RWPE2 (cell line): Measurements from ENCODE around the gene SLC9C1.

Experiments used
- ATAC-seq: fragments of 200-7000 bp; cut with Tn5 transposase; 3 replicates; pipeline ENCODE4 v1.9.1; 2021; ENCODE audit warnings: low read depth
- DNase-seq: peaks from one replicate; pipeline ENCODE4 v3.0.0-alpha.2; 2020; ENCODE audit warnings: low spot score
- H3K27ac ChIP-seq: fragments of 450-650 bp; 2 replicates; pipeline ENCODE4 v1.5.1; 2017; ENCODE audit warnings: mild to moderate bottlenecking; ENCODE audit not compliant: poor library complexity, severe bottlenecking
- H3K27me3 ChIP-seq: fragments of 250-450 bp; sonication (Bioruptor Pico); 2 replicates; pipeline ENCODE4 v1.5.1; 2021; ENCODE audit warnings: mild to moderate bottlenecking, moderate library complexity; ENCODE audit not compliant: insufficient read depth, poor library complexity, severe bottlenecking
- H3K36me3 ChIP-seq: fragments of 250-450 bp; sonication (Bioruptor Pico); 2 replicates; pipeline ENCODE4 v1.5.1; 2020; ENCODE audit warnings: low read depth, mild to moderate bottlenecking, moderate library complexity
- H3K4me1 ChIP-seq: fragments of 250-450 bp; sonication (Bioruptor Pico); 2 replicates; pipeline ENCODE4 v1.5.1; 2021; ENCODE audit warnings: mild to moderate bottlenecking, moderate library complexity; ENCODE audit not compliant: insufficient read depth, poor library complexity, severe bottlenecking
- H3K4me3 ChIP-seq: fragments of 250-450 bp; sonication (Bioruptor Pico); 2 replicates; pipeline ENCODE4 v1.5.1; 2021; ENCODE audit warnings: mild to moderate bottlenecking, moderate library complexity; ENCODE audit not compliant: severe bottlenecking
- H3K9me3 ChIP-seq: fragments of 250-450 bp; sonication (Bioruptor Pico); 2 replicates; pipeline ENCODE4 v1.5.1; 2021; ENCODE audit warnings: mild to moderate bottlenecking, moderate library complexity; ENCODE audit not compliant: severe bottlenecking
- TF ChIP-seq, protein P1 (sequence below): fragments of 450-650 bp; IDR thresholded peaks from one replicate; pipeline ENCODE4 v1.5.1; 2017; ENCODE audit warnings: mild to moderate bottlenecking, moderate library complexity; ENCODE audit not compliant: poor library complexity, severe bottlenecking

Gene SLC9C1

DNA sequence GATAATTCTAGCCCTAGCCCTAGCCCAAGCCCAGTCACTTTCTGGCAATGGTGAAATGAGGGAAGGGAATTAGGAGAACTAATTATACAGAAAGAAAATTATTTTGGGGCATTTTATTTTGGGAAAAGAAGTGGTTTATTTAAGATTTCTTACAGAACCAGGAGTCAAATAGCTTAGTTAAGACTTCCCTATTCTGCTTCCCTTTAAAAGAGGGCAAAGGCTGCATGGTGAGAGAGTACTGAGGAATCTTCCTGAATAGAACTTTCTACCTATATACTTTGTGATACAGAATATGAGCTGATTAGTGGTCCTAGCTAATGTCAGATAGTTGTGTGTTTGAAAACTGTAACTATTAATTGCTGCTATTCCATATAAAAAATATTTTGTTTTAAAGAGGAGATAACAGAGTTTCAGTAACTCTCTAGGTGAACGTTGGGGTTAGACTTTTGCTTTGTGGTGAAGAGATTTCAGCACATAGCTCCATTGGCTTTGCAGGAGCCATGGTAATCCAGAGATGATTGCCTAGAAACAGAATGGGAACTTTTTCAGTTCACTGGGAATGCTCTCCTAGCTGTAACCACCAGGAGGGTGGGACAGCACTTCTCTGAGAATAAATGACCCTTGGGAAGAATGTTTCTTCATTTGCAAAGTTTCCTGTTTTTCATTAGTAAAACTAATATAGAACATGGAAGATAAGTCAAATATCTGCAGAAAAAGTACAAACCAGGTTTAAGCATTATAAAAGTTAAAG, 155.6 kb downstream of the SLC9C1 start:
- DNase-seq, result no peak
- ATAC-seq, result no peak
- Histone ChIP-seq H3K4me3 (no peak overlapping the region), H3K27me3 (no peaks in the 10 kb centered on the region), H3K4me1 (no peaks in the 10 kb centered on the region), H3K27ac (no peak overlapping the region), H3K36me3 (no peaks in the 10 kb centered on the region; the same call in 1 of the 2 replicates), H3K9me3 (no peaks in the 10 kb centered on the region)
- TF ChIP-seq, protein P1, sequence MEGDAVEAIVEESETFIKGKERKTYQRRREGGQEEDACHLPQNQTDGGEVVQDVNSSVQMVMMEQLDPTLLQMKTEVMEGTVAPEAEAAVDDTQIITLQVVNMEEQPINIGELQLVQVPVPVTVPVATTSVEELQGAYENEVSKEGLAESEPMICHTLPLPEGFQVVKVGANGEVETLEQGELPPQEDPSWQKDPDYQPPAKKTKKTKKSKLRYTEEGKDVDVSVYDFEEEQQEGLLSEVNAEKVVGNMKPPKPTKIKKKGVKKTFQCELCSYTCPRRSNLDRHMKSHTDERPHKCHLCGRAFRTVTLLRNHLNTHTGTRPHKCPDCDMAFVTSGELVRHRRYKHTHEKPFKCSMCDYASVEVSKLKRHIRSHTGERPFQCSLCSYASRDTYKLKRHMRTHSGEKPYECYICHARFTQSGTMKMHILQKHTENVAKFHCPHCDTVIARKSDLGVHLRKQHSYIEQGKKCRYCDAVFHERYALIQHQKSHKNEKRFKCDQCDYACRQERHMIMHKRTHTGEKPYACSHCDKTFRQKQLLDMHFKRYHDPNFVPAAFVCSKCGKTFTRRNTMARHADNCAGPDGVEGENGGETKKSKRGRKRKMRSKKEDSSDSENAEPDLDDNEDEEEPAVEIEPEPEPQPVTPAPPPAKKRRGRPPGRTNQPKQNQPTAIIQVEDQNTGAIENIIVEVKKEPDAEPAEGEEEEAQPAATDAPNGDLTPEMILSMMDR, result no peak

DNA sequence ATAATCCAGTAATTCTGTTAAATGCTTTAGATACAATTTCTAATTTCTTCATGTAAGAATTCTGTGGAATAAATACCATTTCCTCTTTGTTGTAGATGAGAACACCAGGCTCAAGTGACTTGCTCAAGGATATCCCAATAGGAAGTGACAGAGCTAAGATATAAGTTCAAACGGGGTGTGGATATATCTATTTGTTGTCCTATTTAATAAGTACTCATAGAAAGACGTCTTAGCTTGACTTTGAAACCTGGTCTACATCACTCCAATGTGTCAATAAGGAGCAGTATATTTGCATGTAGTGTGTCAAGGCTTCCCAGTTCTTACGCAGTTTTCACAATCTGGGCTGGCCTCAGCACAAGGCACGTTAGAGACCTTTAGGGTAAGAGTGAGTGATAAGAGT, 156.2 kb downstream of the SLC9C1 start:
- Histone ChIP-seq H3K27me3 (no peaks in the 10 kb centered on the region), H3K4me3 (no peak overlapping the region), H3K4me1 (peaks cover 4% of the 10 kb centered on the region), H3K27ac (no peak overlapping the region), H3K36me3 (no peaks in the 10 kb centered on the region; the same call in 1 of the 2 replicates), H3K9me3 (no peaks in the 10 kb centered on the region)
- ATAC-seq, result no peak
- no peak for DNase-seq
- TF ChIP-seq, protein P1, result no peak

DNA sequence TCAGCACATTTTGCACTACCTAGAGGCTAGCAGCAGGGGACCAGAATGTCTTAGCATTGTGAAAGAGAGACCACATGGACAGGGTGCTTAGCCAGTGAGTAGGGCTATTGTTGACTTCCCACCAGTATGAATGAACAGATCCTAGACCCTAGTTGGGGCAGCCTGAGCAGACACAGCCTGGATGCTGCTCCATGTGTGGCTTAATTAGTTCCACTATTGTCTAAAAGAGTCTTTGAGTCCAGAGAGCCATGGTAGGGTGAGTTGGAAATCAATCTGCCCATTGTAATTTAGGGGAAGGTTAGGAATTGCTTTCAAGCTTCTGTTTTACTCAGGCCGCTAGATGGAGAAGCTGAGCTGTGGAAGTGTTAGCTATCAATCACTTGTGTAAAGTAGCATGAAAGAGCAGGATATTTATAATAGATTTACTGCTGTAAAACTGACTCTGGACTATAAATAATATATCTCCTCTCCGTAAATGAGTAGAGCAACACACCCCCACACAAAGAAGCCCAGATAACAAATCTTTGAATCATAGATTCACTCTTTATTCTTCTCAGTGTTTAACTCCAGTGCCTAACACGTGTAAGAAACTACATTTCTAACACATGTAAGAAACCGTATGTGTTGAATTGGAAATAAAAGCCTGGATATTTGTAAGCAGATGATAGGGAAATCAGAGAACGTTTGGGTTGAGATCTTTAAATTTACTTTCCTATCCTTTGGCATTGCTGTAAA, 156.9 kb downstream of the SLC9C1 start:
- DNase-seq (no peak), ATAC-seq (peak; percentile 76)
- no peaks in the 10 kb centered on the region for H3K27me3 ChIP-seq
- H3K4me3 ChIP-seq, result no peak overlapping the region
- TF ChIP-seq, protein P1, result peak; percentile 90
- no peak overlapping the region for H3K27ac ChIP-seq
- no peaks in the 10 kb centered on the region; the same call in 1 of the 2 replicates for H3K36me3 ChIP-seq
- H3K9me3 ChIP-seq, result no peaks in the 10 kb centered on the region
- peaks cover 4% of the 10 kb centered on the region for H3K4me1 ChIP-seq

DNA sequence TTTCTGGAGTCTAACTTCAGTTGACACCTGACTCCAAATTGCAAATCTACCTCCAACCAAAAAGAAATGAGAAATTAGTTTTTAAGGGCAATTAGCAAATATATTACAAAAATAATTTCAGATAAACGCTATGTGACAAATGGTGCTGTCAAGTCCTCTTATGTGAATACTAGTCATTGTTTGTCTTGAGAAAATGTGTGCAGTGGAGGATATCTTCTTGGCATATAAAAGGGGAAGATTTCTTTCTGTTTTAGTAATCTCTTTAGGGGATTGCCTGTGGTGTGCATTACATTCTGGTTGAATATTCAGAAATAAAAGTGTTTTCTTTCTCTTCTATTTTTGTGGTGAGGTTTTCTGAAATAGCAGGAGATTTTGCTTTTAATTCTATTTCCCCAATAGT, 158.0 kb downstream of the SLC9C1 start:
- H3K27me3 ChIP-seq, result no peaks in the 10 kb centered on the region
- no peak overlapping the region for H3K4me3 ChIP-seq
- ATAC-seq (no peak), DNase-seq (no peak)
- no peaks in the 10 kb centered on the region for H3K9me3 ChIP-seq
- H3K27ac ChIP-seq, result no peak overlapping the region
- TF ChIP-seq, protein P1, result no peak
- H3K36me3 ChIP-seq, result no peaks in the 10 kb centered on the region
- peaks cover 4% of the 10 kb centered on the region for H3K4me1 ChIP-seq
